IMR-90 (cell line): ENCODE results near the gene IPO13.

ENCODE experiments used
- BHLHE40 ChIP-seq: fragments of 150-350 bp; IDR thresholded peaks from 2 replicates; pipeline ENCODE4 v1.6.1; 2016; ENCODE audit warnings: mild to moderate bottlenecking, low read depth, low read length
- MAFK ChIP-seq: IDR thresholded peaks from 2 replicates; pipeline ENCODE4 v1.6.1; 2012; ENCODE audit warnings: low read depth, low read length, improper control_type of control experiment
- MAZ ChIP-seq: IDR thresholded peaks from 2 replicates; pipeline ENCODE4 v1.6.1; 2012; ENCODE audit warnings: low read depth, mild to moderate bottlenecking, low read length, improper control_type of control experiment, moderate library complexity, borderline replicate concordance
- POLR2A ChIP-seq: IDR thresholded peaks from 2 replicates; pipeline ENCODE4 v1.6.1; 2012; ENCODE audit warnings: mild to moderate bottlenecking, low read depth, low read length
- RCOR1 ChIP-seq: IDR thresholded peaks from 2 replicates; pipeline ENCODE4 v1.6.1; 2012; ENCODE audit warnings: mild to moderate bottlenecking, low read length, improper control_type of control experiment; ENCODE audit not compliant: insufficient replicate concordance
- SMC3 ChIP-seq: fragments of 150-350 bp; IDR thresholded peaks from 2 replicates; pipeline ENCODE4 v1.6.1; 2016; ENCODE audit warnings: low read depth, mild to moderate bottlenecking, antibody characterized with exemption, low read length, moderate library complexity
- TF ChIP-seq, protein P1 (sequence below): conservative IDR thresholded peaks from 2 replicates; pipeline ENCODE4 v1.5.1; 2012; ENCODE audit warnings: mild to moderate bottlenecking, low read depth, low read length, improper control_type of control experiment

DNA sequence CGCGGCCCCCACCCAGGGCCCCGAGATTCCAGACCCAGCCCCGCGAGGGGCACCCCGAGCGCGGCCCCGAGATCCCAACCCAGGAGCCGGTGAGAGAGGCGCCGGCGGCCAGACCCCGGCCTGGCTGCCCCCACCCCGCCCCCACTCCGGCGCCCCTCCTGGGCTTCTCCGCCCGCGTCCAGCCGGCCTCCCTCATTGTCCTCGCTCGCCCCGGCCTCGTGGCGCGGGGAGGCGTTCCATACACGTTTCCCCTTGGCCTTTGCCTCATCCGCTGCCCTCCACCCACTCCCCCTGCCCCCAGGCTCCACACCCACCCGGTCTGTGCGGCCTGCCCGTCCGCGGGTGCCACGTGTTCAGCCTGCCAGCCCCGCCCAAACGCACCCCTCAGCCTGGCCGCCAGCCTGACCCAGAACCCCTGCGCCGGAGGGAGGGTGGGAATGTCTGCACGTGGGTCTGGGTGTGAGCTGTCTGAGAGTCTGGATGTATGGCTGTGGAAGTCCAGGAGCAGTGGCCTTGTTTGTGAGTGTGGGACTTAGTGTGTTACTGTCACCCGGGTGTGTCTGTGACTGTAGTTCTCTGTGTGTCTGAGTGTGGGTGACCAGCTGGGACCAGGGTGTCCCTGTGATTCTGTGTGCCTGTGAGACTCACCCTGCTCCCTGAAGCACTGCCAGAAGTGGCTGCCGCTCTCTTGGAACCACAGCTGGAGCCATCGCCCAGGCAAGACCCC lies 32.9 kb downstream of the IPO13 start:
- TF ChIP-seq SMC3 (no peak), POLR2A (no peak), MAFK (no peak), BHLHE40 (no peak), MAZ (peak; percentile 38; the same call in 1 of the 2 replicates), RCOR1 (no peak)
- TF ChIP-seq, protein P1, sequence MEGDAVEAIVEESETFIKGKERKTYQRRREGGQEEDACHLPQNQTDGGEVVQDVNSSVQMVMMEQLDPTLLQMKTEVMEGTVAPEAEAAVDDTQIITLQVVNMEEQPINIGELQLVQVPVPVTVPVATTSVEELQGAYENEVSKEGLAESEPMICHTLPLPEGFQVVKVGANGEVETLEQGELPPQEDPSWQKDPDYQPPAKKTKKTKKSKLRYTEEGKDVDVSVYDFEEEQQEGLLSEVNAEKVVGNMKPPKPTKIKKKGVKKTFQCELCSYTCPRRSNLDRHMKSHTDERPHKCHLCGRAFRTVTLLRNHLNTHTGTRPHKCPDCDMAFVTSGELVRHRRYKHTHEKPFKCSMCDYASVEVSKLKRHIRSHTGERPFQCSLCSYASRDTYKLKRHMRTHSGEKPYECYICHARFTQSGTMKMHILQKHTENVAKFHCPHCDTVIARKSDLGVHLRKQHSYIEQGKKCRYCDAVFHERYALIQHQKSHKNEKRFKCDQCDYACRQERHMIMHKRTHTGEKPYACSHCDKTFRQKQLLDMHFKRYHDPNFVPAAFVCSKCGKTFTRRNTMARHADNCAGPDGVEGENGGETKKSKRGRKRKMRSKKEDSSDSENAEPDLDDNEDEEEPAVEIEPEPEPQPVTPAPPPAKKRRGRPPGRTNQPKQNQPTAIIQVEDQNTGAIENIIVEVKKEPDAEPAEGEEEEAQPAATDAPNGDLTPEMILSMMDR: no peak
